Stomach (tissue), 9 donors: ENCODE measurements around the gene NXPE4. TPM values are rescaled to one million over a fixed set of nuclear protein-coding genes. Genes with fewer than 3 reads are reported as not detected.

ENCODE experiments used
- DNase-seq, 2 donors: peaks; one replicate each; pipeline versions ENCODE4 v3.0.0 to v3.0.0-alpha.2; 2013 to 2019
- H3K27ac ChIP-seq, 5 donors: fragments of 200-600 bp in 4 of 5; sonication (generic) in 4 of 5; one replicate each; pipeline ENCODE4 v1.5.1; 2013 to 2019; ENCODE audit warnings: mild to moderate bottlenecking in 1 of 5, moderate library complexity in 1 of 5
- H3K27me3 ChIP-seq, 3 donors: fragments of 200-600 bp; sonication (generic); one replicate each; pipeline ENCODE4 v1.5.1; 2017 to 2019; ENCODE audit warnings: mixed run types in 1 of 3
- H3K36me3 ChIP-seq, 4 donors: fragments of 200-600 bp; sonication (generic); 1 replicate in 3 of 4; 2 replicates in 1 of 4; pipeline ENCODE4 v1.5.1; 2016 to 2019
- H3K4me1 ChIP-seq, 4 donors: fragments of 200-600 bp; sonication (generic); one replicate each; pipeline ENCODE4 v1.5.1; 2016 to 2019
- H3K4me3 ChIP-seq, 4 donors: fragments of 200-600 bp; sonication (generic) in 3 of 4; one replicate each; pipeline ENCODE4 v1.5.1; 2016 to 2019; ENCODE audit warnings: mild to moderate bottlenecking in 1 of 4
- H3K9me3 ChIP-seq, 4 donors: fragments of 200-600 bp; sonication (generic); one replicate each; pipeline ENCODE4 v1.5.1; 2016 to 2019
- CTCF ChIP-seq, 7 experiments: fragments of 450-650 bp in 4 of 7; fragments of 200-600 bp in 3 of 7; sonication (generic) in 3 of 7; IDR thresholded peaks; one replicate each; pipeline ENCODE4 v1.5.1; 2016 to 2019; ENCODE audit warnings: antibody characterized with exemption in 7 of 7, control low read depth in 2 of 7, mild to moderate bottlenecking in 1 of 7
- EP300 ChIP-seq: sonication (generic); formaldehyde crosslinking; IDR thresholded peaks from one replicate; pipeline ENCODE4 v1.6.1; 2017; ENCODE audit warnings: antibody characterized with exemption
- POLR2A ChIP-seq, 4 donors: fragments of 450-650 bp; IDR thresholded peaks; one replicate each; pipeline ENCODE4 v1.6.1; 2016; ENCODE audit warnings: antibody characterized with exemption in 4 of 4, control low read depth in 2 of 4, mild to moderate bottlenecking in 1 of 4, moderate library complexity in 1 of 4
- POLR2AphosphoS5 ChIP-seq, 3 donors: sonication (generic); formaldehyde crosslinking; IDR thresholded peaks; one replicate each; pipeline ENCODE4 v1.6.1; 2016; ENCODE audit warnings: antibody characterized with exemption in 3 of 3
- WGBS, 5 donors: extraction: QIAGEN DNeasy Blood & Tissue Kit in 3 of 5; methylation state at CpG; one replicate each; pipeline versions ENCODE4 v1.1.5 to v1.1.7; 2013 to 2018; 5-methylcytosine and 5-hydroxymethylcytosine counted together
- intact Hi-C: fragments of 100-400 bp; cut with DNase I; formaldehyde crosslinking; loops from one replicate; pipeline ENCODE4 v1.15.1; 2023; ENCODE audit warnings: low total_unique reads
- polyA plus RNA-seq, 3 donors: library from polyadenylated mRNA; stranded (reverse); fragments of 200-250 nt; gene quantifications; one replicate each; pipeline ENCODE4 v1.2.3, GENCODE V29; 2013
- total RNA-seq, 5 donors: library from RNA; depleted of rRNA; stranded (reverse); fragments of >200 nt; gene quantifications; one replicate each; pipeline versions ENCODE4 v1.1.0 to v1.2.3, GENCODE V29; 2014 to 2016
- donor health status: healthy with polysubstance abuse.
- donor health status: Bipolar disorder and iron deficiency.
- donor health status: healthy.

Gene NXPE4
- total and polyA plus RNA-seq, 8 donors = 24.3 TPM; not detected in 7

GRCh38 chr11:114619659-114620173 lies 24.1 kb upstream of the NXPE4 start:
- WGBS, 5 donors = 64 to 86% (median 74%) methylated on average over 10 of the region's 10 CpGs
- DNase-seq = no peak
- intact Hi-C loops = no loop called here
- H3K27ac ChIP-seq = no peak overlapping the region
- TF ChIP-seq CTCF (IDR thresholded peaks at IDR 0.05) (no peak), POLR2A (IDR thresholded peaks at IDR 0.05) (no peak)
- no peaks in the 10 kb centered on the region for H3K36me3 ChIP-seq
- H3K4me1 ChIP-seq = no peaks in the 10 kb centered on the region
- H3K4me3 ChIP-seq = no peak overlapping the region
- H3K27me3 ChIP-seq = no peaks in the 10 kb centered on the region
- H3K9me3 ChIP-seq = peaks cover 0 to 34% (median 12%) of the 10 kb centered on the region in 4 donors

GRCh38 chr11:114618139-114618538 lies 22.6 kb upstream of the NXPE4 start:
- Histone ChIP-seq H3K9me3 (peaks cover 0 to 22% (median 11%) of the 10 kb centered on the region in 4 donors), H3K4me1 (no peaks in the 10 kb centered on the region), H3K27ac (no peak overlapping the region), H3K27me3 (no peaks in the 10 kb centered on the region), H3K36me3 (no peaks in the 10 kb centered on the region), H3K4me3 (no peak overlapping the region)
- intact Hi-C loops = no loop called here
- DNase-seq = no peak
- WGBS, 5 donors = 89 to 96% (median 93%) methylated on average over 5 of the region's 5 CpGs
- no peak for TF ChIP-seq CTCF (IDR thresholded peaks at IDR 0.05)

- peaks cover 0 to 15% (median 7%) of the 10 kb centered on the region in 4 donors for H3K9me3 ChIP-seq
- WGBS, 5 donors = 86 to 91% (median 89%) methylated on average over 29 of the region's 29 CpGs
These were observed 21.9 kb upstream of the NXPE4 start for GRCh38 chr11:114617157-114618124.

GRCh38 chr11:114616516-114616915 lies 20.9 kb upstream of the NXPE4 start:
- no peak overlapping the region for H3K4me3 ChIP-seq
- intact Hi-C loops = no loop called here
- TF ChIP-seq CTCF (IDR thresholded peaks at IDR 0.05) = no peak
- no peak for TF ChIP-seq EP300
- TF ChIP-seq POLR2A (IDR thresholded peaks at IDR 0.05) = no peak
- no peak for TF ChIP-seq POLR2AphosphoS5 (IDR thresholded peaks at IDR 0.05)
- no peak overlapping the region for H3K27ac ChIP-seq
- H3K9me3 ChIP-seq = peaks cover 0 to 14% (median 4%) of the 10 kb centered on the region in 4 donors
- 88 to 93% (median 90%) methylated on average over 8 of the region's 8 CpGs for WGBS, 5 donors
- no peaks in the 10 kb centered on the region for H3K4me1 ChIP-seq
- no peaks in the 10 kb centered on the region for H3K36me3 ChIP-seq
- no peaks in the 10 kb centered on the region for H3K27me3 ChIP-seq
- DNase-seq = no peak

More at GRCh38 chr11:114617157-114618124, 21.9 kb upstream of the NXPE4 start:
- Histone ChIP-seq H3K36me3 (no peaks in the 10 kb centered on the region), H3K4me3 (no peak overlapping the region), H3K27me3 (no peaks in the 10 kb centered on the region), H3K4me1 (no peaks in the 10 kb centered on the region), H3K27ac (no peak overlapping the region)
- DNase-seq = no peak
- TF ChIP-seq EP300 (no peak), CTCF (IDR thresholded peaks at IDR 0.05) (no peak), POLR2A (IDR thresholded peaks at IDR 0.05) (no peak), POLR2AphosphoS5 (IDR thresholded peaks at IDR 0.05) (no peak)
- intact Hi-C loops = no loop called here
